HCT116 (cell line): ENCODE data around the gene GNG7. TPM values are rescaled to one million over a fixed set of nuclear protein-coding genes. Genes with fewer than 3 reads are reported as not detected.
"Not testable (repeated sequence)": the region's sequence is repeated elsewhere in the genome, so short reads cannot be mapped to it uniquely, and the experiment has no call there.

Experiments
- ATAC-seq: fragments of 200-7000 bp; cut with Tn5 transposase; 2 replicates; pipeline ENCODE4 v1.9.1; 2020; ENCODE audit warnings: mild to moderate bottlenecking, moderate library complexity
- BruUV-seq: library from RNA; stranded (reverse); fragments of 400-500 nt; replicated peaks from 2 replicates; lab custom pipeline; 2021; lab: Mats Ljungman, UMichigan
- CTCF ChIA-PET: fragments of 300-600 bp; sonication (Branson Sonifier 250); formaldehyde crosslinking; loops from one replicate; lab custom pipeline; 2021; ENCODE audit warnings: antibody characterized with exemption; lab: Charles Lee
- POLR2A ChIA-PET: fragments of 300-600, 350-600 bp; sonication (Branson Sonifier 250); formaldehyde crosslinking; loops from one replicate; lab custom pipeline; 2021; ENCODE audit warnings: antibody characterized with exemption; lab: Charles Lee
- RAD21 ChIA-PET, 2 experiments: fragments of 300-600 bp; sonication (Branson Sonifier 250); formaldehyde crosslinking; loops; one replicate each; lab custom pipeline; 2023; ENCODE audit warnings: low total read pairs in 2 of 2; ENCODE audit not compliant: uncharacterized antibody in 2 of 2, unreplicated experiment in 2 of 2, low non-redundant PET in 1 of 2; lab: Charles Lee
- DNase-seq: peaks from one replicate; pipeline ENCODE4 v3.0.0-alpha.2; 2010; ENCODE audit warnings: low read depth, low spot score
- H2AFZ ChIP-seq: fragments of 200-600 bp; shearing (Covaris generic), sonication (generic); 2 replicates; pipeline ENCODE4 v1.6.1; 2017; ENCODE audit warnings: low read depth, mixed run types, mixed read lengths, antibody characterized with exemption, low read length; ENCODE audit not compliant: poor library complexity, severe bottlenecking
- H3K27ac ChIP-seq: 2 replicates; pipeline ENCODE4 v1.5.1; 2012; ENCODE audit warnings: low read depth, low read length
- H3K27me3 ChIP-seq: fragments of 200-600 bp; sonication (generic); 2 replicates; pipeline ENCODE4 v1.6.1; 2016; ENCODE audit warnings: mixed run types, low read length, mixed read lengths; ENCODE audit not compliant: insufficient read depth
- H3K36me3 ChIP-seq, 2 experiments: fragments of 200-500 bp in 1 of 2; fragments of 200-600 bp in 1 of 2; sonication (Bioruptor generic) in 1 of 2; sonication (generic) in 1 of 2; 2 replicates each; pipeline versions ENCODE4 v1.5.1 to v1.6.1; 2014 to 2016; ENCODE audit warnings: low read length in 2 of 2, inconsistent platforms in 1 of 2, mixed read lengths in 1 of 2, mixed run types in 1 of 2; ENCODE audit not compliant: insufficient read depth in 2 of 2, control insufficient read depth in 1 of 2
- H3K4me1 ChIP-seq, 2 experiments: fragments of 200-600 bp in 1 of 2; sonication (generic) in 1 of 2; 2 replicates each; pipeline versions ENCODE4 v1.5.1 to v1.6.1; 2012 to 2017; ENCODE audit warnings: low read length in 2 of 2, inconsistent platforms in 1 of 2, mild to moderate bottlenecking in 1 of 2, mixed read lengths in 1 of 2, mixed run types in 1 of 2, moderate library complexity in 1 of 2; ENCODE audit not compliant: insufficient read depth in 2 of 2, control insufficient read depth in 1 of 2
- H3K4me2 ChIP-seq: fragments of 200-600 bp; sonication (generic); 2 replicates; pipeline ENCODE4 v1.6.1; 2017; ENCODE audit warnings: mixed run types, low read length, mixed read lengths
- H3K4me3 ChIP-seq, 2 experiments: fragments of 200-600 bp in 1 of 2; sonication (generic) in 1 of 2; replicated peaks in 1 of 2; 2 replicates each; pipeline ENCODE4 v1.5.1; 2011 to 2016; ENCODE audit warnings: low read length in 2 of 2, control low read depth in 1 of 2, low read depth in 1 of 2, mild to moderate bottlenecking in 1 of 2, mixed read lengths in 1 of 2, mixed run types in 1 of 2
- H3K79me2 ChIP-seq: fragments of 200-600 bp; sonication (generic); 2 replicates; pipeline ENCODE4 v1.6.1; 2017; ENCODE audit warnings: mild to moderate bottlenecking, mixed run types, low read length, moderate library complexity, mixed read lengths; ENCODE audit not compliant: insufficient read depth
- H3K9ac ChIP-seq: fragments of 200-600 bp; sonication (generic); 2 replicates; pipeline ENCODE4 v1.6.1; 2016; ENCODE audit warnings: low read length, mixed read lengths
- H3K9me2 ChIP-seq: fragments of 200-600 bp; sonication (generic), shearing (Covaris generic); 2 replicates; pipeline ENCODE4 v1.6.1; 2017; ENCODE audit warnings: mixed run types, mild to moderate bottlenecking, moderate library complexity; ENCODE audit not compliant: insufficient read depth
- H3K9me3 ChIP-seq, 2 experiments: fragments of 200-500 bp in 1 of 2; fragments of 200-600 bp in 1 of 2; sonication (Bioruptor generic) in 1 of 2; sonication (generic) in 1 of 2; 2 replicates each; pipeline ENCODE4 v1.6.1; 2014 to 2017; ENCODE audit warnings: low read length in 2 of 2, mixed read lengths in 2 of 2, inconsistent platforms in 1 of 2, low read depth in 1 of 2, mild to moderate bottlenecking in 1 of 2, mixed run types in 1 of 2, moderate library complexity in 1 of 2; ENCODE audit not compliant: control insufficient read depth in 1 of 2, insufficient read depth in 1 of 2
- H4K20me1 ChIP-seq: fragments of 200-600 bp; sonication (generic), shearing (Covaris generic); 2 replicates; pipeline ENCODE4 v1.6.1; 2017; ENCODE audit warnings: mixed run types, mild to moderate bottlenecking, moderate library complexity; ENCODE audit not compliant: insufficient read depth
- ATF3 ChIP-seq: IDR thresholded peaks from 2 replicates; pipeline ENCODE4 v1.6.1; 2012
- EGR1 ChIP-seq: IDR thresholded peaks from 2 replicates; pipeline ENCODE4 v1.6.1; 2012; ENCODE audit warnings: low read depth
- JUND ChIP-seq: IDR thresholded peaks from 2 replicates; pipeline ENCODE4 v1.6.1; 2012
- POLR2A ChIP-seq: IDR thresholded peaks from 2 replicates; pipeline ENCODE4 v1.7.0; 2011; ENCODE audit warnings: borderline replicate concordance; ENCODE audit not compliant: insufficient read depth, insufficient read length; ENCODE audit errors: extremely low read depth
- TCF7L2 ChIP-seq: IDR thresholded peaks from 2 replicates; pipeline ENCODE4 v1.7.0; 2011; ENCODE audit warnings: borderline replicate concordance, inconsistent platforms; ENCODE audit not compliant: insufficient read depth, insufficient read length; ENCODE audit errors: extremely low read depth
- YY1 ChIP-seq: IDR thresholded peaks from 2 replicates; pipeline ENCODE4 v1.6.1; 2011; ENCODE audit warnings: low read length, low read depth, moderate library complexity, mild to moderate bottlenecking; ENCODE audit not compliant: insufficient replicate concordance; ENCODE audit errors: extremely low read depth
- intact Hi-C: fragments of 100-400 bp; cut with micrococcal nuclease; formaldehyde crosslinking; loops from 2 replicates; pipeline ENCODE4 v1.10.0; 2022
- total RNA-seq: library from RNA; stranded (reverse); gene quantifications from one replicate; pipeline ENCODE4 v1.2.1, GENCODE V29; 2021; ENCODE audit not compliant: unreplicated experiment
- TF ChIP-seq, protein P1 (sequence below): IDR thresholded peaks from 2 replicates; pipeline ENCODE4 v1.6.1; 2011; ENCODE audit warnings: mild to moderate bottlenecking, low read length, moderate library complexity; ENCODE audit not compliant: insufficient replicate concordance; ENCODE audit errors: extremely low read depth

GNG7 gene
- total RNA-seq, 1 experiment from 2014 or later = 11.3 TPM

- Histone ChIP-seq H3K27me3 (no peaks in the 10 kb centered on the region), H3K9me3 (no peaks in the 10 kb centered on the region), H3K27ac (no peak overlapping the region), H3K4me2 (no peak overlapping the region), H2AFZ (no peak overlapping the region), H3K4me3 (no peak overlapping the region), H4K20me1 (no peaks in the 10 kb centered on the region), H3K9me2 (no peaks in the 10 kb centered on the region), H3K36me3 (no peaks in the 10 kb centered on the region), H3K79me2 (no peaks in the 10 kb centered on the region), H3K9ac (no peak overlapping the region), H3K4me1 (peaks cover 0 to 3% of the 10 kb centered on the region in 2 experiments; a peak in 2 of 4 replicates)
- TF ChIP-seq POLR2A (no peak), ATF3 (no peak), JUND (no peak), YY1 (no peak), TCF7L2 (no peak), EGR1 (no peak)
- TF ChIP-seq, protein P1, sequence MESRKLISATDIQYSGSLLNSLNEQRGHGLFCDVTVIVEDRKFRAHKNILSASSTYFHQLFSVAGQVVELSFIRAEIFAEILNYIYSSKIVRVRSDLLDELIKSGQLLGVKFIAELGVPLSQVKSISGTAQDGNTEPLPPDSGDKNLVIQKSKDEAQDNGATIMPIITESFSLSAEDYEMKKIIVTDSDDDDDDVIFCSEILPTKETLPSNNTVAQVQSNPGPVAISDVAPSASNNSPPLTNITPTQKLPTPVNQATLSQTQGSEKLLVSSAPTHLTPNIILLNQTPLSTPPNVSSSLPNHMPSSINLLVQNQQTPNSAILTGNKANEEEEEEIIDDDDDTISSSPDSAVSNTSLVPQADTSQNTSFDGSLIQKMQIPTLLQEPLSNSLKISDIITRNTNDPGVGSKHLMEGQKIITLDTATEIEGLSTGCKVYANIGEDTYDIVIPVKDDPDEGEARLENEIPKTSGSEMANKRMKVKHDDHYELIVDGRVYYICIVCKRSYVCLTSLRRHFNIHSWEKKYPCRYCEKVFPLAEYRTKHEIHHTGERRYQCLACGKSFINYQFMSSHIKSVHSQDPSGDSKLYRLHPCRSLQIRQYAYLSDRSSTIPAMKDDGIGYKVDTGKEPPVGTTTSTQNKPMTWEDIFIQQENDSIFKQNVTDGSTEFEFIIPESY = no peak
- DNase-seq (no peak), ATAC-seq (no peak)
- intact Hi-C loops = no loop called here
- ChIA-PET CTCF (no interaction called here), POLR2A (no interaction called here), RAD21 (no interaction called here)
- no TSS peak for BruUV-seq
Measured at GRCh38 chr19:2668175-2668763, 34.2 kb downstream of the GNG7 start.

DNA sequence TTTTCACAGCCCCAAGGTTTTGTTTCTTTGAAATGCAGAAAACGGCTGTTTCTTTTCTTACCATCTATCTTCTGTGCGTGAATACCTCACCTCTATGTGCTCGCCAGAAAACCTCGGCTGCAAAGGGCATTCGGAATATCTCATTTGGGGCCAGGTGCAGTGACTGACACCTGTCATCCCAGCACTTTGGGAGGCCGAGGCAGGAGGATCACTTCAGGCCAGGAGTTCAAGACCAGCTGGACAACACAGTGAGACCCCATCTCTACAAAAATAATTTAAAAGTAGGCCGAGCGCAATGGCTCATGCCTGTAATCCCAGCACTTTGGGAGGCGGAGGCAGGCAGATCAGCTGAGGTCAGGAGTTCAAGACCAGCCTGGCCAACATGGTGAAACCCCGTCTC lies 35.1 kb downstream of the GNG7 start:
- H3K4me3 ChIP-seq, H3K9me2 ChIP-seq, RAD21 ChIA-PET, DNase-seq, CTCF ChIA-PET, H3K36me3 ChIP-seq, H3K4me1 ChIP-seq, H4K20me1 ChIP-seq, H3K79me2 ChIP-seq, POLR2A ChIA-PET, H3K9me3 ChIP-seq, H3K27me3 ChIP-seq, ATAC-seq, H3K9ac ChIP-seq, H3K4me2 ChIP-seq, BruUV-seq, H2AFZ ChIP-seq, H3K27ac ChIP-seq, intact Hi-C loops: not testable (repeated sequence)
